Spinal cord (tissue), 10 donors: Measurements from ENCODE around the gene IKZF1. TPM values are rescaled to one million over a fixed set of nuclear protein-coding genes. Genes with fewer than 3 reads are reported as not detected.

Source experiments
- DNase-seq, 6 donors: peaks; one replicate each; pipeline versions ENCODE4 v3.0.0 to v3.0.0-alpha.2; 2013 to 2015; ENCODE audit warnings: low spot score in 6 of 6, low read depth in 4 of 6
- H3K27ac ChIP-seq: one replicate; pipeline ENCODE4 v1.5.1; 2013; ENCODE audit warnings: low read depth, low read length, control low read depth
- H3K27me3 ChIP-seq: one replicate; pipeline ENCODE4 v1.6.1; 2013; ENCODE audit warnings: low read length; ENCODE audit not compliant: control insufficient read depth, insufficient read depth
- H3K36me3 ChIP-seq: one replicate; pipeline ENCODE4 v1.6.1; 2013; ENCODE audit warnings: low read length; ENCODE audit not compliant: control insufficient read depth, insufficient read depth
- H3K4me1 ChIP-seq: one replicate; pipeline ENCODE4 v1.6.1; 2013; ENCODE audit warnings: low read length; ENCODE audit not compliant: control insufficient read depth, insufficient read depth
- H3K4me3 ChIP-seq: one replicate; pipeline ENCODE4 v1.5.1; 2013; ENCODE audit warnings: low read depth, low read length, control low read depth
- H3K9me3 ChIP-seq: one replicate; pipeline ENCODE4 v1.6.1; 2013; ENCODE audit warnings: low read length; ENCODE audit not compliant: control insufficient read depth, insufficient read depth
- WGBS: methylation state at CpG from one replicate; pipeline ENCODE4 v1.1.5; 2013; ENCODE audit warnings: missing lambda C conversion rate; ENCODE audit not compliant: insufficient coverage; 5-methylcytosine and 5-hydroxymethylcytosine counted together
- polyA plus RNA-seq, 2 donors: library from polyadenylated mRNA; unstranded; fragments of 120-200 nt; gene quantifications; one replicate each; pipeline ENCODE4 v1.2.1, GENCODE V29; 2013; ENCODE audit not compliant: insufficient read length in 2 of 2
- total RNA-seq, 2 donors: library from RNA; depleted of rRNA in 1 of 2; stranded (reverse); fragments of 120-200 nt in 1 of 2; fragments of >200 nt in 1 of 2; gene quantifications; one replicate each; pipeline versions ENCODE4 v1.2.3 to v1.2.4, GENCODE V29; 2013 to 2014
- donor health status: healthy.

The IKZF1 gene
- total and polyA plus RNA-seq, 4 donors = 2.9 to 9.0 (median 4.7) TPM

DNA sequence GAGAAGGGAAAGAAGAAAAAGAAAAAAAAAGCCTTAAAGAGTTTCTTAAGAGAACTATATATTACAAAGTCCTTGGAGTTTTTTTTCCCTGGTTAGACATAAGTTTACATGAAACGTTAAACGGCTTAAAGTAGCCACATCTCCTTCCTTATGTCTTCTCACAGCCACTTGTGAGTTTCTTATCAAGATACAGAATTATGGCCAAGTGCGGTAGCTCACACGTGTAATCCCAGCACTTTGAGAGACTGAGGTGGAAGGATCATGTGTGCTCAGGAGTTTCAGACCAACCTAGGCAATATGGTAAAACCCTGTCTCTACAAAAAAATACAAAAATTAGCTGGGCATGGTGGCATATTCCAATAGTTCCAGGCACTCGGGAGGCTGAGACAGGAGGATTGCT is 54.3 kb downstream of the IKZF1 start:
- H3K27ac ChIP-seq = no peak overlapping the region
- H3K4me1 ChIP-seq = no peaks in the 10 kb centered on the region
- no peak for DNase-seq
- H3K4me3 ChIP-seq = no peak overlapping the region
- H3K27me3 ChIP-seq = no peaks in the 10 kb centered on the region
- H3K9me3 ChIP-seq = no peaks in the 10 kb centered on the region
- WGBS = 91% methylated on average over 4 of the region's 5 CpGs
- H3K36me3 ChIP-seq = no peaks in the 10 kb centered on the region

DNA sequence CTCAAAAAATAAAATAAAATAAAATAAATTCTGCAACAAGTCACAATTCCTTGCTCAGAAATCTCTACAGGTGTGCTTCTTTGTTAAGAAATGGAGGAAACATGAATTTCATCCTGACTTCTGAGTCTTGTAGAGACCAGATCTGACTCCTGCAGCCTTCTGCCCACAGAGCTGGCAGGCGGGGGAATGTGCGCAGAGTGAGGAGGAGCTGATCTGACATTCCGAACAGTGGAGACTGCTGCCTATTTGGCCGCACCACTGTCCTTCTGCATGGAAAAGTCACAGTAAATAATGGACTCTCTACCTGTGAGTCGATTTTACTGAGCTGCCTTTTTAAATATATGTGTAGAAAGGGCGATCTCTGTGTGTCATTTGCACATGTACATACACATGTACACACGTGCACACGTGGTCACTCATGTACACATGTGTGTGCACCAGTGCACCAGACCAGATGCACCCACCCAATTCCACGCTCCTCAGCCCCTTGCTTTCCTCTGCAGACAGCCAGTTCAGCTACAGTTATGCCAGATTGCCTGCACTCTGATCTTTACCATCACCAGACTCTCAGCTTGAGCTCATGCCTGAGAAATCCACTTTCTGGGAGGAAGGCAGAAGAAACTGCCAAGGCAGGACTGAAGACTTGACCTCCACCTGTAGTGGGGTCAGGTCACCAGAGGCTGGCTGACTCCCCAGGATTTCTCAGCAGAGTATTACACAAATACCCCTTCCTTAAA is 54.9 kb downstream of the IKZF1 start:
- Histone ChIP-seq H3K9me3 (no peaks in the 10 kb centered on the region), H3K4me3 (no peak overlapping the region), H3K36me3 (no peaks in the 10 kb centered on the region), H3K27ac (no peak overlapping the region), H3K27me3 (no peaks in the 10 kb centered on the region), H3K4me1 (no peaks in the 10 kb centered on the region)
- WGBS = 94% methylated on average over 4 of the region's 9 CpGs
- DNase-seq = no peak

DNA sequence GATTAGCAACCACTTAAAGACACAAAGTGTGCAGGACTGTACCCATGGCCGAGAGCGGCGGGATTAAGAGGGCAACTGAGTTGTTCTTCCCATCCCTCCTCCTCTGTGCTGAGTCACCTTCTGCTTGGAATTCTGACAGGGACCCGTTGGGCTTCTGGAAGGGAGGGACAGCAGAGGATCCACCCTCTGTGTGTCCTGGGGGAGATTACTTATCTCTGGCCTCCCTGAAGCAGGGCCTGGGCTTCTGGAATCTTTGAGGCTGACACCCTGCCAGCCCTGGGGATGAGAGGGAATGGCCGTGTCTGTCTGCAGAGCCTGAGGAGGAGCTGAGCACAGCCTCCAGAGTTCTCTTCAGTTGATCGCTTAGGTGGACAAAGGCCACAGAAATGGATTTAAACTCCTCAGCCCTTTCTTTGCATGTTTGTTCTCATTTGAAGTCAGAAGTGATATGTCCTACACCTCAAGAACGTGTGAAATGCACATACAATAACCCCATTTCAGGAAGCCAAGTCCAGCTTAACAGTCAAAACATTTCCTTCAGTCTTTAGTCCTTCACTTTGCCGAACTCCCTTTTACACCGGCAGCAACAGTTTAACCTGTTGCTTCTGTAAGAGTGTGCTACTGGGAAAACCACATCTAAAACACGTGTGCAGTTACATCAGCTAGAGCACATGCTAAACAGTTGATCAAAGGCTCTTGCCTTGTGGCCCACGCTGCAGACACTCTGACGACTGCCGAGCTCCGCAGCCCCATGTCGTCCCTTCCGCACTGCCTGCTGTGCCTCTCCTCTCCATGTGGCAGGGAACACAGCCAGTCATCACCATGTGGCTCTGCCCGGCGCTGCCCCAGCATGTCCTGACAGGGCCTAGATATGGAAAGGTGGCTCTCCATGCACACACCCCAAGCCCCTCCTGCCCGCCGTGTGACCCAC is 55.7 kb downstream of the IKZF1 start:
- Histone ChIP-seq H3K4me1 (no peaks in the 10 kb centered on the region), H3K27ac (no peak overlapping the region), H3K4me3 (no peak overlapping the region), H3K9me3 (no peaks in the 10 kb centered on the region), H3K27me3 (no peaks in the 10 kb centered on the region), H3K36me3 (no peaks in the 10 kb centered on the region)
- WGBS = 79% methylated on average over 20 of the region's 20 CpGs
- no peak for DNase-seq

DNA sequence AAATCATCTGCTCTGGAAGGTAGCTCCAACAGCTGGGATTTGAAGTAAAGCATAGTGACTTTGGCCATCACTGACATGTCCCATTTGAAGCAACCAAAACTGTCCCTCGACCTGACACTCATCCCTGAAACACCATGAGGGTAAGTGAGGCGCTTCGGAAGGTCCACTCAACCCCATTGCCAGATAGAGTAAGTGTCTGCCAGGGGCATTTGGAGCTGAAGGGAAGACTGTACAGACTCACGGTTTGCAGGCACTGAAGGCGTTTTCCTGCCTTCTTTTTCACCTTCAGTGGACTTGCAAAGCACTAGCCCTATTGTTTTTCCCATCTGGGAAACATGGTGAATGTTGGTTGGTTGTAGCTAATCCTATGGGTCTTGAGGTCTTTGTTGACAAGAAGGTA is 57.6 kb downstream of the IKZF1 start:
- no peaks in the 10 kb centered on the region for H3K36me3 ChIP-seq

DNA sequence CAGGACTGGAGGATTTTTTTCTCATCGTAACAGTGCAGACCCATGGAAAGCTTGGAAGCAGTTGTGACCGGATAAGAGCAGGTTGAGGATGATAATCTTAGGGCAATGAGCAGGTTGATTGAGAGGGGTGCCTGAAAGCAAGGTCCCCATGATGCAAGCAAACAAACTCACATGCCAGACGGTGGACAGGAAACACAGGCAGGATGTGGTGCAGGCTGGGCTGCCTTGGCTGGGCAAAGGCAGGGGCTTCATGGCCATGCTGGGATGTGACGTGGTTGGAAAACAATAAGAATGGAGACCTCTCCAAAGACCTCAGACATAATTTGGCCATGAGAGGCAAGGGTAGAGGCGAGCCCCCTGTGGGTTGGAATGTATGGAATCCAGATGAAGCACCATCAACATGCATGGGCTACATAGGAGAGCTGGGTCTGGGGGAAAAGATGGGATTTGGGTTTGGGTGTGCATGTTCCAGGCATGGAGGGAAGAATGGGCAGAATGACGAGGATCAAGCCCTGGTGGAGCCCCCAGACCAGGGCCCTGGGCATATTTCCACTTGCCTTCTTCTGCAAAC is 58.3 kb downstream of the IKZF1 start:
- 92% methylated on average over 5 of the region's 6 CpGs for WGBS
- no peaks in the 10 kb centered on the region for H3K4me1 ChIP-seq
- no peaks in the 10 kb centered on the region for H3K36me3 ChIP-seq
- H3K4me3 ChIP-seq = no peak overlapping the region
- H3K27me3 ChIP-seq = no peaks in the 10 kb centered on the region
- DNase-seq = no peak
- no peak overlapping the region for H3K27ac ChIP-seq
- no peaks in the 10 kb centered on the region for H3K9me3 ChIP-seq

More for the DNA sequence above, 57.6 kb downstream of the IKZF1 start:
- 88% methylated on average over 3 of the region's 5 CpGs for WGBS
- no peaks in the 10 kb centered on the region for H3K27me3 ChIP-seq
- no peaks in the 10 kb centered on the region for H3K9me3 ChIP-seq
- DNase-seq = no peak
- no peak overlapping the region for H3K27ac ChIP-seq
- no peak overlapping the region for H3K4me3 ChIP-seq
- H3K4me1 ChIP-seq = no peaks in the 10 kb centered on the region

DNA sequence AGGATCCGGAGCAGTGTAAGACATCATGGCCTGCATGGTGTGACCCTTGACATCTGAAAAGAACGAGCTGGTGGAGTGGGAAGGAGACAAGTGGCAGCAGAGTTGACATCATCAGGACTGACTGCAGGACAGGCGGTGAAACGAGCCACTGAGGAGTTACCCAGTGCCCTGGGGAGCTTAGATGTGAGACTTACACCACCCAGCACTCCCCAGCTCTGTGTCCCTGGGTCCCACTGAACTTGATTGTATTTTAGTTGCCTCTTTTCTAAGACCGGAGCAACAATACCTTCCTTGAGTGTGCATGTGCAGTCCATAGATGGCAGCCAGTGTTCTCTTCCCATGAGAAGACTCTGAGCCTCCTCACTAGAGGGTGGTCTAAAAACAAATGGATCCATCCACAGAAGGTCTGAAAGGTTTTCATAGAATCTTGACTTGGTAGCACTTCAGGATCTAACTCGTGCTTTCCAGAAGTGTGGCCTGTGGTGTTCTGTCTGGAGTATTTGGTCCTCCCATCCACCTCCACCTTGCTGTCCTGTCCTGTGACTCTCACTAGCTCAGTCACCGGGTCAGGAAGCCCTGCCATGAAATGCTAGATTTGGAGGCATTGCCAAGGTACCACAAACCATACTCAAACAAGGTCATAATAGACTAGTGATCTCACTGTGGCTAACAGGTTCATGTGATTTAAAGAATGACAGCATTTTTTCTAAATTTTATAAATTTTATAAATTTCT is 59.0 kb downstream of the IKZF1 start:
- no peaks in the 10 kb centered on the region for H3K9me3 ChIP-seq
- H3K27me3 ChIP-seq = no peaks in the 10 kb centered on the region
- H3K27ac ChIP-seq = no peak overlapping the region
- H3K4me3 ChIP-seq = no peak overlapping the region
- no peaks in the 10 kb centered on the region for H3K4me1 ChIP-seq
- no peak for DNase-seq
- no peaks in the 10 kb centered on the region for H3K36me3 ChIP-seq
- 84% methylated on average over 7 of the region's 7 CpGs for WGBS

DNA sequence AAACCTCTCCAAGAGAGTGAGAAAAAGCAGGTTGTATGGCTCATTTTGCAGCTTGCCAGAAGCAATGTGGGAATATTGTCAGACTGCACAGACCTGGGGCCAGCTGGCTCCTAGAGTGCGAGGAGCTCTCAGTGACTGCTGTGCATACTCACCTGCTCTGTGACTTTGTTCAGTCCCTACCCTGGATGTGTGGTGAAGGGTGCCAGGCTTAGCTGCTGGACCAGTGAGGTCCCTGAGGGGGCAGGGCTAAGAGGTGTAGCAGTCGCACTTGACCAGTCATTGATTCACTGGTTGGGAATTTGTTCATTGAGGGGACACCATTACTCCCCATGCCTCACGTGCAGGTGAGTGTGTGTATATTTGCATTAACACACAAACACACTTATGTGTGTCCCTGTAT is 60.1 kb downstream of the IKZF1 start:
- H3K27me3 ChIP-seq = no peaks in the 10 kb centered on the region
- no peak overlapping the region for H3K27ac ChIP-seq
- H3K4me3 ChIP-seq = no peak overlapping the region
- H3K36me3 ChIP-seq = no peaks in the 10 kb centered on the region
- DNase-seq = no peak
- H3K4me1 ChIP-seq = no peaks in the 10 kb centered on the region
- 100% methylated on average over 1 of the region's 3 CpGs for WGBS
- no peaks in the 10 kb centered on the region for H3K9me3 ChIP-seq

DNA sequence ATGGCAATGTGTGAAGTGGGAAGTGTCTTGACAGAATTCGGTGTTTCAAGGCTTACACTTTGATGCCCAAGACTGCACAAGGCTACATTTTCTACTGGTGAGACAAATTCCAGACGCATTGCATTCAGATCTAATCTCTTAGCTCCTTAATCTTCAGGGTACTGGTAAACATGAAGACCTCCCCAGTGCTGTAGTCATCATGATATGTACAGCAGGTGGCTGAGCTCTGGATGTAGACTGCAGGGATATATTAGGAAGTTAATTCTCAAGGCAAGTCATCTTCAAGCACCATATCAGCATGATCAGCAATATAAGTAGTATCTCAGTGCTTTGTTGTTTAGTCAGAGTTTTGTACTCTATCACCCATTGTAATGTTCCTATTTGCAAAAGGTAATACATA is 61.8 kb downstream of the IKZF1 start:
- Histone ChIP-seq H3K9me3 (no peaks in the 10 kb centered on the region), H3K36me3 (no peaks in the 10 kb centered on the region), H3K27me3 (no peaks in the 10 kb centered on the region), H3K4me3 (no peak overlapping the region), H3K4me1 (no peaks in the 10 kb centered on the region), H3K27ac (no peak overlapping the region)
- no CpG with 5 or more reads among the region's 2 CpGs for WGBS
- no peak for DNase-seq

DNA sequence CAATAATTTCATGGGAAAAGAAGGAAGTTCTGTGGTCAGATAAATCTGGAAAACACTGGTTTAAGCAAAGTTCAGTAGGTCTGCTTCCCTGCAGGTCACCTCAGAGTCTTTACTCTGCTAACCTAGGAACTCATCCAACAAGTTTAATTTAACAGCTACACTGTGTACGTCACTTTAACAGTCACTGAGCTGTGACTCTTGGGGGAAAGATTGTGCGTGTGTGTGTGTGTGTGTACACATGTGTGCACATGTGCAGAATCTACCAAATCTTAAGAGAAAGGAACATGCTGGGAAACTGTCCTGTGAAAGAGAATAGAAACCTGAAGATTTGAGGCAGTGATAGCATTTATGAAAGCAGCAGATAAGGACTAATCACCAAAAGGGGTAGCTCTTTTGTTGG is 62.6 kb downstream of the IKZF1 start:
- Histone ChIP-seq H3K27me3 (no peaks in the 10 kb centered on the region), H3K4me1 (no peaks in the 10 kb centered on the region), H3K27ac (no peak overlapping the region), H3K4me3 (no peak overlapping the region), H3K36me3 (no peaks in the 10 kb centered on the region), H3K9me3 (no peaks in the 10 kb centered on the region)
- 85% methylated on average over 1 of the region's 2 CpGs for WGBS
- no peak for DNase-seq
